HAP-1 (cell line): ENCODE data around the gene CIB1.
"Not testable (repeated sequence)": the region's sequence is repeated elsewhere in the genome, so short reads cannot be mapped to it uniquely, and the experiment has no call there.

ENCODE experiments used
- DNase-seq, 2 experiments: peaks; one replicate each; pipeline ENCODE4 v3.0.0-alpha.2; 2016 to 2020; ENCODE audit warnings: low spot score in 2 of 2
- H3K27me3 ChIP-seq: fragments of 250-450 bp; sonication (Bioruptor Pico); 2 replicates; pipeline ENCODE4 v1.5.1; 2020; ENCODE audit warnings: low read depth, mild to moderate bottlenecking, moderate library complexity
- H3K36me3 ChIP-seq: fragments of 250-450 bp; sonication (Bioruptor Pico); replicated peaks from 2 replicates; pipeline ENCODE4 v1.5.1; 2020; ENCODE audit warnings: mild to moderate bottlenecking
- H3K4me1 ChIP-seq: fragments of 250-450 bp; sonication (Bioruptor Pico); 2 replicates; pipeline ENCODE4 v1.5.1; 2020; ENCODE audit warnings: mild to moderate bottlenecking
- H3K4me3 ChIP-seq: fragments of 250-450 bp; sonication (Bioruptor Pico); 2 replicates; pipeline ENCODE4 v1.5.1; 2020; ENCODE audit warnings: mild to moderate bottlenecking, moderate library complexity
- H3K9me3 ChIP-seq: fragments of 250-450 bp; sonication (Bioruptor Pico); 2 replicates; pipeline ENCODE4 v1.5.1; 2020; ENCODE audit warnings: mild to moderate bottlenecking, moderate library complexity
- in situ Hi-C: fragments of 300-500 bp; cut with MboI; formaldehyde crosslinking; loops from 3 replicates; pipeline ENCODE4 v1.14.3; 2020; ENCODE audit warnings: low sequenced_read_pairs, inconsistent platforms, mixed read lengths

The CIB1 gene

GRCh38 chr15:90260731-90261130, 27.0 kb upstream of the CIB1 start:
- H3K4me1 ChIP-seq, DNase-seq, H3K36me3 ChIP-seq, in situ Hi-C loops, H3K9me3 ChIP-seq, H3K27me3 ChIP-seq, H3K4me3 ChIP-seq: not testable (repeated sequence)

GRCh38 chr15:90259524-90259923, 25.8 kb upstream of the CIB1 start:
- in situ Hi-C loops, result no loop called here
- no peak overlapping the region for H3K4me3 ChIP-seq
- no peak for DNase-seq
- no peaks in the 10 kb centered on the region for H3K36me3 ChIP-seq
- no peaks in the 10 kb centered on the region for H3K9me3 ChIP-seq
- H3K4me1 ChIP-seq, result peaks cover 1% of the 10 kb centered on the region
- H3K27me3 ChIP-seq, result no peaks in the 10 kb centered on the region

- Histone ChIP-seq H3K4me3 (no peak overlapping the region), H3K36me3 (no peaks in the 10 kb centered on the region), H3K4me1 (no peaks in the 10 kb centered on the region), H3K27me3 (no peaks in the 10 kb centered on the region), H3K9me3 (no peaks in the 10 kb centered on the region)
- DNase-seq, result no peak
- in situ Hi-C loops, result no loop called here
Observed at GRCh38 chr15:90257776-90258175, 24.0 kb upstream of the CIB1 start.

GRCh38 chr15:90249203-90249863, 15.6 kb upstream of the CIB1 start, which contains the start of gene TTLL13:
TTLL13 (plus strand) TSS chr15:90249556; CDS start chr15:90250631, 1,075 bp downstream.
- Histone ChIP-seq H3K9me3 (no peaks in the 10 kb centered on the region), H3K4me3 (peak within 1 kb of the TSS; percentile 42), H3K27me3 (no peaks in the 10 kb centered on the region), H3K4me1 (no peaks in the 10 kb centered on the region; the same call in 1 of the 2 replicates), H3K36me3 (no peaks in the 10 kb centered on the region)
- peak; percentile 81 to 100 for DNase-seq
- in situ Hi-C loops, result no loop called here

- H3K4me1 ChIP-seq, result no peaks in the 10 kb centered on the region; the same call in 1 of the 2 replicates
- H3K9me3 ChIP-seq, result no peaks in the 10 kb centered on the region
- no peaks in the 10 kb centered on the region for H3K27me3 ChIP-seq
- in situ Hi-C loops, result no loop called here
- no peak for DNase-seq
- H3K36me3 ChIP-seq, result no peaks in the 10 kb centered on the region
- H3K4me3 ChIP-seq, result no peak overlapping the region
Observed at GRCh38 chr15:90248789-90249202, 15.1 kb upstream of the CIB1 start.

- in situ Hi-C loops, result no loop called here
- no peak for DNase-seq
- no peak overlapping the region for H3K4me3 ChIP-seq
Observed at GRCh38 chr15:90243943-90244639, 10.3 kb upstream of the CIB1 start.

GRCh38 chr15:90241343-90242192, 7.8 kb upstream of the CIB1 start:
- Histone ChIP-seq H3K36me3 (peaks cover 8% of the 10 kb centered on the region; the same call in 1 of the 2 replicates), H3K9me3 (no peaks in the 10 kb centered on the region), H3K4me1 (no peaks in the 10 kb centered on the region), H3K4me3 (no peak overlapping the region), H3K27me3 (no peaks in the 10 kb centered on the region)
- in situ Hi-C loops, result no loop called here
- DNase-seq, result no peak

More at GRCh38 chr15:90243943-90244639, 10.3 kb upstream of the CIB1 start:
- Histone ChIP-seq H3K36me3 (peaks cover 3% of the 10 kb centered on the region; the same call in 1 of the 2 replicates), H3K9me3 (no peaks in the 10 kb centered on the region), H3K4me1 (no peaks in the 10 kb centered on the region), H3K27me3 (no peaks in the 10 kb centered on the region)

GRCh38 chr15:90240856-90241255, 7.1 kb upstream of the CIB1 start:
- H3K9me3 ChIP-seq, result no peaks in the 10 kb centered on the region
- peaks cover 8% of the 10 kb centered on the region; the same call in 1 of the 2 replicates for H3K36me3 ChIP-seq
- DNase-seq, result no peak
- no peaks in the 10 kb centered on the region for H3K4me1 ChIP-seq
- no peak overlapping the region for H3K4me3 ChIP-seq
- in situ Hi-C loops, result no loop called here
- no peaks in the 10 kb centered on the region for H3K27me3 ChIP-seq

GRCh38 chr15:90239371-90239770, 5.6 kb upstream of the CIB1 start:
- no peaks in the 10 kb centered on the region for H3K9me3 ChIP-seq
- H3K36me3 ChIP-seq, result peaks cover 8% of the 10 kb centered on the region; the same call in 1 of the 2 replicates
- DNase-seq, result no peak
- H3K4me1 ChIP-seq, result peaks cover 6% of the 10 kb centered on the region; the same call in 1 of the 2 replicates
- no peak overlapping the region for H3K4me3 ChIP-seq
- in situ Hi-C loops, result no loop called here
- no peaks in the 10 kb centered on the region for H3K27me3 ChIP-seq

- H3K4me3 ChIP-seq, result peak within 1 kb of the TSS; percentile 84
- in situ Hi-C loops, result no loop called here
- DNase-seq, result no peak
- no peaks in the 10 kb centered on the region for H3K27me3 ChIP-seq
- no peaks in the 10 kb centered on the region for H3K9me3 ChIP-seq
- H3K4me1 ChIP-seq, result peaks cover 6% of the 10 kb centered on the region; the same call in 1 of the 2 replicates
- peaks cover 17% of the 10 kb centered on the region for H3K36me3 ChIP-seq
Observed at GRCh38 chr15:90234096-90234988, 601 bp upstream of the CIB1 start, which contains the start of gene GDPGP1. GDPGP1 (plus strand) TSS chr15:90234209; CDS start chr15:90240909, 6,700 bp downstream.

- no peaks in the 10 kb centered on the region for H3K9me3 ChIP-seq
- in situ Hi-C loops, result no loop called here
- no peaks in the 10 kb centered on the region for H3K27me3 ChIP-seq
- H3K4me1 ChIP-seq, result peaks cover 6% of the 10 kb centered on the region; the same call in 1 of the 2 replicates
- H3K4me3 ChIP-seq, result peak overlapping the region; percentile 84
- H3K36me3 ChIP-seq, result peaks cover 21% of the 10 kb centered on the region
- DNase-seq, result no peak
Observed at GRCh38 chr15:90232941-90233386, 777 bp downstream of the CIB1 start.

GRCh38 chr15:90232196-90232595, 1.5 kb downstream of the CIB1 start:
- Histone ChIP-seq H3K4me1 (peaks cover 6% of the 10 kb centered on the region; the same call in 1 of the 2 replicates), H3K36me3 (peaks cover 23% of the 10 kb centered on the region), H3K4me3 (no peak overlapping the region), H3K9me3 (no peaks in the 10 kb centered on the region), H3K27me3 (no peaks in the 10 kb centered on the region)
- in situ Hi-C loops, result no loop called here
- DNase-seq, result no peak
